Neural crest cell (in vitro differentiated cells): ENCODE results near the gene ARMC5. TPM values are rescaled to one million over a fixed set of nuclear protein-coding genes. Genes with fewer than 3 reads are reported as not detected.

Source experiments
- DNase-seq: peaks from one replicate; pipeline ENCODE4 v3.0.0; 2021; ENCODE audit warnings: low read depth, mixed read lengths, low spot score
- H3K27ac Mint-ChIP-seq: one replicate; pipeline ENCODE4 v1.8.0; 2021; ENCODE audit warnings: mild to moderate bottlenecking, mixed read lengths; ENCODE audit not compliant: unreplicated experiment
- H3K27me3 Mint-ChIP-seq: 2 replicates; pipeline ENCODE4 v1.8.0; 2021; ENCODE audit warnings: low read depth, mild to moderate bottlenecking, mixed read lengths
- H3K36me3 Mint-ChIP-seq: 2 replicates; pipeline ENCODE4 v1.8.0; 2021; ENCODE audit warnings: low read depth, mild to moderate bottlenecking, mixed read lengths
- H3K4me1 Mint-ChIP-seq: 2 replicates; pipeline ENCODE4 v1.8.0; 2021; ENCODE audit warnings: mixed read lengths
- H3K4me3 Mint-ChIP-seq: one replicate; pipeline ENCODE4 v1.8.0; 2021; ENCODE audit warnings: mild to moderate bottlenecking, mixed read lengths
- H3K9me3 Mint-ChIP-seq: 2 replicates; pipeline ENCODE4 v1.8.0; 2021; ENCODE audit warnings: mixed read lengths
- CTCF ChIP-seq: fragments of 200-600 bp; sonication (generic); conservative IDR thresholded peaks from 2 replicates; pipeline ENCODE4 v1.5.0; 2021; ENCODE audit warnings: antibody characterized with exemption, mild to moderate bottlenecking
- total RNA-seq: library from RNA; stranded (reverse); gene quantifications from 2 replicates; pipeline ENCODE4 v1.2.1, GENCODE V29; 2021

ARMC5 gene
- total RNA-seq, 1 donor from 2014 or later = 12.3 TPM

- peak overlapping the region; percentile 62 for H3K27ac Mint-ChIP-seq
Measured at GRCh38 chr16:31467151-31467773, 8.0 kb downstream of the ARMC5 start.

GRCh38 chr16:31467858-31468257 is 8.6 kb downstream of the ARMC5 start:
- Mint-ChIP-seq H3K9me3 (no peaks in the 10 kb centered on the region), H3K4me1 (peaks cover 18% of the 10 kb centered on the region), H3K27ac (no peak overlapping the region), H3K27me3 (peaks cover 16% of the 10 kb centered on the region), H3K36me3 (no peaks in the 10 kb centered on the region), H3K4me3 (no peak overlapping the region)
- no peak for DNase-seq
- no peak for TF ChIP-seq CTCF

More at GRCh38 chr16:31467151-31467773, 8.0 kb downstream of the ARMC5 start:
- Mint-ChIP-seq H3K9me3 (no peaks in the 10 kb centered on the region), H3K4me1 (peaks cover 12% of the 10 kb centered on the region), H3K4me3 (no peak overlapping the region), H3K36me3 (no peaks in the 10 kb centered on the region), H3K27me3 (peaks cover 10% of the 10 kb centered on the region)
- DNase-seq = no peak
- TF ChIP-seq CTCF = no peak

- H3K9me3 Mint-ChIP-seq = no peaks in the 10 kb centered on the region
- peak overlapping the region; percentile 46 for H3K4me3 Mint-ChIP-seq
- H3K27me3 Mint-ChIP-seq = peaks cover 43% of the 10 kb centered on the region
- no peak for DNase-seq
- no peak for TF ChIP-seq CTCF
- H3K36me3 Mint-ChIP-seq = no peaks in the 10 kb centered on the region
- peaks cover 20% of the 10 kb centered on the region for H3K4me1 Mint-ChIP-seq
- H3K27ac Mint-ChIP-seq = no peak overlapping the region
Measured at GRCh38 chr16:31470615-31471014, 11.3 kb downstream of the ARMC5 start.

GRCh38 chr16:31471241-31471874 is 12.1 kb downstream of the ARMC5 start:
- no peak for DNase-seq
- H3K27ac Mint-ChIP-seq = no peak overlapping the region

More at GRCh38 chr16:31471241-31471874, 12.1 kb downstream of the ARMC5 start:
- H3K36me3 Mint-ChIP-seq = no peaks in the 10 kb centered on the region
- H3K4me1 Mint-ChIP-seq = peaks cover 23% of the 10 kb centered on the region
- no peak for TF ChIP-seq CTCF
- H3K9me3 Mint-ChIP-seq = no peaks in the 10 kb centered on the region
- peak overlapping the region; percentile 73 for H3K4me3 Mint-ChIP-seq
- peaks cover 50% of the 10 kb centered on the region for H3K27me3 Mint-ChIP-seq
